ENCODE measurements around the gene SNRPN.

DNA sequence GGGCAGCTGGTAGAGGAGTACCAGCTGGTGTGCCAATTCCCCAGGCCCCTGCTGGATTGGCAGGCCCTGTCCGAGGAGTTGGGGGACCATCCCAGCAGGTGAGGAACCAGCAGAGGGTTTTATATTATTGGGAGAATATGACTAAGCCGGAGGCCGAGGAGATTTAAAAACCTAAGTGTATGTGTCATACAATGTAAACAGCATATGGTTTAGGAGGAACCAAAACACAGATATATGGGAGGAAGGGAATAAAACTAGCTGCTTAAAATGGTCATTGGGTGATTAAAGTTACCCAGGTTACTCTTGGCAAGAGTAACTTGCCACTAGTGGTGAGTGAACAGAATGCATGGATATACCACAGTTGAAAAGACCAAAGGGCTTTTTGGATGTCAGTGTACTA is 22.1 kb downstream of the SNRPN start:
- TF ChIP-seq, protein P1, sequence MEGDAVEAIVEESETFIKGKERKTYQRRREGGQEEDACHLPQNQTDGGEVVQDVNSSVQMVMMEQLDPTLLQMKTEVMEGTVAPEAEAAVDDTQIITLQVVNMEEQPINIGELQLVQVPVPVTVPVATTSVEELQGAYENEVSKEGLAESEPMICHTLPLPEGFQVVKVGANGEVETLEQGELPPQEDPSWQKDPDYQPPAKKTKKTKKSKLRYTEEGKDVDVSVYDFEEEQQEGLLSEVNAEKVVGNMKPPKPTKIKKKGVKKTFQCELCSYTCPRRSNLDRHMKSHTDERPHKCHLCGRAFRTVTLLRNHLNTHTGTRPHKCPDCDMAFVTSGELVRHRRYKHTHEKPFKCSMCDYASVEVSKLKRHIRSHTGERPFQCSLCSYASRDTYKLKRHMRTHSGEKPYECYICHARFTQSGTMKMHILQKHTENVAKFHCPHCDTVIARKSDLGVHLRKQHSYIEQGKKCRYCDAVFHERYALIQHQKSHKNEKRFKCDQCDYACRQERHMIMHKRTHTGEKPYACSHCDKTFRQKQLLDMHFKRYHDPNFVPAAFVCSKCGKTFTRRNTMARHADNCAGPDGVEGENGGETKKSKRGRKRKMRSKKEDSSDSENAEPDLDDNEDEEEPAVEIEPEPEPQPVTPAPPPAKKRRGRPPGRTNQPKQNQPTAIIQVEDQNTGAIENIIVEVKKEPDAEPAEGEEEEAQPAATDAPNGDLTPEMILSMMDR (IDR thresholded peaks at IDR 0.05) = no peak
- TF ChIP-seq POLR2A (IDR thresholded peaks at IDR 0.05) = no peak

Measured in right lobe of liver (tissue), 4 donors.